HepG2 (cell line): ENCODE data around the gene ABHD6.

ENCODE experiments used
- EP300 ChIP-seq, 3 experiments: sonication (generic) in 1 of 3; formaldehyde crosslinking in 1 of 3; IDR thresholded peaks; 2 replicates each; pipeline versions ENCODE4 v1.5.1 to v1.6.1; 2011 to 2020; ENCODE audit warnings: low read depth in 2 of 3, low read length in 2 of 3, borderline replicate concordance in 1 of 3, improper control_type of control experiment in 1 of 3, mild to moderate bottlenecking in 1 of 3, missing genetic modification reagents in 1 of 3, moderate library complexity in 1 of 3
- MAX ChIP-seq: IDR thresholded peaks from 2 replicates; pipeline ENCODE4 v1.6.1; 2012; ENCODE audit warnings: inconsistent platforms
- RBM22 ChIP-seq: fragments of 200-400 bp; formaldehyde crosslinking; optimal IDR thresholded peaks from 2 replicates; pipeline ENCODE3; 2017; ENCODE audit warnings: mild to moderate bottlenecking, low read length, moderate library complexity
- SMARCC2 ChIP-seq: fragments of 450-650 bp; IDR thresholded peaks from 2 replicates; pipeline ENCODE4 v1.6.1; 2017; ENCODE audit warnings: antibody characterized with exemption, mild to moderate bottlenecking
- UBTF ChIP-seq: sonication (generic); formaldehyde crosslinking; IDR thresholded peaks from 2 replicates; pipeline ENCODE4 v1.4.0; 2020; ENCODE audit warnings: mild to moderate bottlenecking, missing genetic modification reagents

GRCh38 chr3:58198362-58198761, 39.2 kb upstream of the ABHD6 start:
- TF ChIP-seq MAX = no peak
- TF ChIP-seq RBM22 = no peak
- TF ChIP-seq UBTF (CRISPR knock-in tag) = no peak
- TF ChIP-seq EP300 (IDR thresholded peaks at IDR 0.05; ENCODE audit: low read depth in 2 of 2, low read length in 2 of 2) = no peak
- TF ChIP-seq EP300 (CRISPR knock-in tag; IDR thresholded peaks at IDR 0.05; ENCODE audit: borderline replicate concordance) = no peak
- no peak for TF ChIP-seq SMARCC2
